Endodermal cell (in vitro differentiated cells): ENCODE data around the gene MEF2B. TPM values are rescaled to one million over a fixed set of nuclear protein-coding genes. Genes with fewer than 3 reads are reported as not detected.
A peak's percentile ranks its signal among the peaks of the same experiment; 100 is the strongest.

ENCODE experiments used
- DNase-seq: peaks from one replicate; pipeline ENCODE4 v3.0.0-alpha.2; 2017
- H3K27ac ChIP-seq: 2 replicates; pipeline ENCODE4 v1.5.1; 2013; ENCODE audit warnings: mild to moderate bottlenecking, low read depth, low read length, moderate library complexity
- H3K27me3 ChIP-seq: 2 replicates; pipeline ENCODE4 v1.6.1; 2013; ENCODE audit warnings: mild to moderate bottlenecking, low read length, moderate library complexity; ENCODE audit not compliant: insufficient read depth, control insufficient read depth, poor library complexity, severe bottlenecking
- H3K36me3 ChIP-seq: 2 replicates; pipeline ENCODE4 v1.7.0; 2013; ENCODE audit warnings: mild to moderate bottlenecking, low read length, moderate library complexity; ENCODE audit not compliant: control insufficient read depth, insufficient read depth
- H3K4me1 ChIP-seq: one replicate; pipeline ENCODE4 v1.7.0; 2013; ENCODE audit warnings: low read length; ENCODE audit not compliant: control insufficient read depth, insufficient read depth
- H3K4me3 ChIP-seq: 2 replicates; pipeline ENCODE4 v1.5.1; 2013; ENCODE audit warnings: mild to moderate bottlenecking, low read length, moderate library complexity
- H3K9ac ChIP-seq: 2 replicates; pipeline ENCODE4 v1.6.1; 2013; ENCODE audit warnings: mild to moderate bottlenecking, low read length, moderate library complexity; ENCODE audit not compliant: poor library complexity, severe bottlenecking; ENCODE audit errors: extremely low read depth
- H3K9me3 ChIP-seq: 2 replicates; pipeline ENCODE4 v1.6.1; 2013; ENCODE audit warnings: mild to moderate bottlenecking, low read length, moderate library complexity; ENCODE audit not compliant: control insufficient read depth
- H3K27ac Mint-ChIP-seq: 2 replicates; pipeline ENCODE4 v1.8.0; 2020; ENCODE audit warnings: mixed read lengths
- H3K27me3 Mint-ChIP-seq: 2 replicates; pipeline ENCODE4 v1.8.0; 2021; ENCODE audit warnings: mild to moderate bottlenecking, mixed read lengths; ENCODE audit not compliant: insufficient read depth
- H3K36me3 Mint-ChIP-seq: 2 replicates; pipeline ENCODE4 v1.8.0; 2020; ENCODE audit warnings: low read depth, mixed read lengths
- H3K4me1 Mint-ChIP-seq: 2 replicates; pipeline ENCODE4 v1.8.0; 2020; ENCODE audit warnings: mixed read lengths
- H3K4me3 Mint-ChIP-seq: 2 replicates; pipeline ENCODE4 v1.8.0; 2020; ENCODE audit warnings: mild to moderate bottlenecking, moderate library complexity, mixed read lengths
- H3K9me3 Mint-ChIP-seq: 2 replicates; pipeline ENCODE4 v1.8.0; 2020; ENCODE audit warnings: mild to moderate bottlenecking, mixed read lengths
- WGBS, 2 experiments: methylation state at CpG; one replicate each; pipeline versions ENCODE4 v1.1.5 to v1.1.7; 2013; ENCODE audit warnings: missing lambda C conversion rate in 2 of 2, mixed read lengths in 1 of 2; ENCODE audit not compliant: insufficient coverage in 1 of 2, insufficient read length in 1 of 2; 5-methylcytosine and 5-hydroxymethylcytosine counted together
- total RNA-seq, 2 donors: library from RNA; stranded (reverse); fragmentation: NEBNext Ultra II Directional in 1 of 2; extraction: Animal tissue kit (Norgen Biotek cat#: 25700) in 1 of 2; gene quantifications; 2 replicates in 1 of 2; 3 replicates in 1 of 2; pipeline ENCODE4 v1.2.1, GENCODE V29; 2021
- TF ChIP-seq, protein P1 (sequence below): fragments of 200-600 bp; sonication (generic); conservative IDR thresholded peaks from 2 replicates; pipeline ENCODE4 v1.5.0; 2021; ENCODE audit warnings: antibody characterized with exemption, mild to moderate bottlenecking

MEF2B gene
- total RNA-seq, 2 donors from 2014 or later, result 1.2 to 1.6 TPM

DNA sequence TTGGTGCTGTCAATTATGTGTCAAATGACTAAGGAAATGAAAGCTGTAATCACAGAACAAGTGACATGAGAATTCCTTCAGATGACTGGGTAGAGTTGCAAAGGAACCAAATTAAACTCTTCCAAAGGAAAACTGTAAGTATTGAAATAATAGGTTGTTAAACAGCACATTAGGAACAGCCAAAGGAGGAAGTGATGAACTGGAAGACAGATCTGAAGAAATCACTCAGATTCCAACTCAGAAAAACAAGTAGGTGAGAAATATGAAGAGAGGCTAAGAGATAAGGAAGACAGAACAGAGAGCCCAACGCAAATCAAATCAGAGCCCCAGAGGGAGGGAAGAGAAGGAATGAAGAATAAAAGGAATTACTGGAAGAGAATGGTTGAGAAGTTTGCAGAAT is 47.2 kb downstream of the MEF2B start:
- Histone ChIP-seq H3K27me3 (no peaks in the 10 kb centered on the region), H3K4me1 (no peaks in the 10 kb centered on the region), H3K27ac (no peak overlapping the region), H3K9me3 (peaks cover 18% of the 10 kb centered on the region), H3K4me3 (no peak overlapping the region), H3K36me3 (peaks cover 31% of the 10 kb centered on the region), H3K9ac (no peak overlapping the region)
- 96% methylated on average over 1 of the region's 1 CpG; no CpG with 5 or more reads in 1 of the 2 experiments for WGBS, 2 experiments
- Mint-ChIP-seq H3K4me1 (no peaks in the 10 kb centered on the region), H3K27ac (no peak overlapping the region), H3K36me3 (peaks cover 54% of the 10 kb centered on the region), H3K27me3 (no peaks in the 10 kb centered on the region), H3K9me3 (peaks cover 25% of the 10 kb centered on the region), H3K4me3 (no peak overlapping the region)
- TF ChIP-seq, protein P1, sequence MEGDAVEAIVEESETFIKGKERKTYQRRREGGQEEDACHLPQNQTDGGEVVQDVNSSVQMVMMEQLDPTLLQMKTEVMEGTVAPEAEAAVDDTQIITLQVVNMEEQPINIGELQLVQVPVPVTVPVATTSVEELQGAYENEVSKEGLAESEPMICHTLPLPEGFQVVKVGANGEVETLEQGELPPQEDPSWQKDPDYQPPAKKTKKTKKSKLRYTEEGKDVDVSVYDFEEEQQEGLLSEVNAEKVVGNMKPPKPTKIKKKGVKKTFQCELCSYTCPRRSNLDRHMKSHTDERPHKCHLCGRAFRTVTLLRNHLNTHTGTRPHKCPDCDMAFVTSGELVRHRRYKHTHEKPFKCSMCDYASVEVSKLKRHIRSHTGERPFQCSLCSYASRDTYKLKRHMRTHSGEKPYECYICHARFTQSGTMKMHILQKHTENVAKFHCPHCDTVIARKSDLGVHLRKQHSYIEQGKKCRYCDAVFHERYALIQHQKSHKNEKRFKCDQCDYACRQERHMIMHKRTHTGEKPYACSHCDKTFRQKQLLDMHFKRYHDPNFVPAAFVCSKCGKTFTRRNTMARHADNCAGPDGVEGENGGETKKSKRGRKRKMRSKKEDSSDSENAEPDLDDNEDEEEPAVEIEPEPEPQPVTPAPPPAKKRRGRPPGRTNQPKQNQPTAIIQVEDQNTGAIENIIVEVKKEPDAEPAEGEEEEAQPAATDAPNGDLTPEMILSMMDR, result no peak
- DNase-seq, result no peak

DNA sequence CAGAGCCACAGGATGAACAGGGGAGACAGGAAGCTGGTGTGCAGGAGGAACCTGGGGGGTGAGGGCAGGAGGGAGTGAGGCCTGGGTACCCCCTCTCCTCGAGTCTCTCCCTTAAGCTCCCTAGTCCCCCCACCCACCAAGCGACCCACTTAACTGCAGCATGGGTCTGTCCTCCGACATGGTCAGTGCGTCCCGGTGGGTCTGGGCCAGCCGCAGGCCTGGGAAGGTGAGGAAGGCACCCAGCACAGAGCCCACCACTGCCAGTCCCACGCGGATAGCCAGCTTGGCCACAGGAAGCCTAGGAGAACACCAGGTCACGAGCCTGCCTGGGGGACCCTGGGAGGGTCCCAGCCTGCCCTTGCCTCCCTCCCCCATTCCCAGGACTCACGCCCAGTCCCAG is 48.7 kb downstream of the MEF2B start:
- peak; percentile 50 for DNase-seq
- Mint-ChIP-seq H3K27ac (no peak overlapping the region), H3K4me3 (peak overlapping the region; percentile 33), H3K9me3 (peaks cover 25% of the 10 kb centered on the region), H3K4me1 (no peaks in the 10 kb centered on the region), H3K36me3 (peaks cover 50% of the 10 kb centered on the region), H3K27me3 (no peaks in the 10 kb centered on the region)
- no peak overlapping the region for H3K4me3 ChIP-seq
- H3K27me3 ChIP-seq, result no peaks in the 10 kb centered on the region
- peaks cover 18% of the 10 kb centered on the region for H3K9me3 ChIP-seq
- no peaks in the 10 kb centered on the region for H3K4me1 ChIP-seq
- WGBS, 2 experiments, result 90 to 100% methylated on average over 4 to 10 of the region's 10 CpGs
- TF ChIP-seq, protein P1, result no peak
- H3K27ac ChIP-seq, result no peak overlapping the region
- H3K9ac ChIP-seq, result no peak overlapping the region
- peaks cover 31% of the 10 kb centered on the region for H3K36me3 ChIP-seq

DNA sequence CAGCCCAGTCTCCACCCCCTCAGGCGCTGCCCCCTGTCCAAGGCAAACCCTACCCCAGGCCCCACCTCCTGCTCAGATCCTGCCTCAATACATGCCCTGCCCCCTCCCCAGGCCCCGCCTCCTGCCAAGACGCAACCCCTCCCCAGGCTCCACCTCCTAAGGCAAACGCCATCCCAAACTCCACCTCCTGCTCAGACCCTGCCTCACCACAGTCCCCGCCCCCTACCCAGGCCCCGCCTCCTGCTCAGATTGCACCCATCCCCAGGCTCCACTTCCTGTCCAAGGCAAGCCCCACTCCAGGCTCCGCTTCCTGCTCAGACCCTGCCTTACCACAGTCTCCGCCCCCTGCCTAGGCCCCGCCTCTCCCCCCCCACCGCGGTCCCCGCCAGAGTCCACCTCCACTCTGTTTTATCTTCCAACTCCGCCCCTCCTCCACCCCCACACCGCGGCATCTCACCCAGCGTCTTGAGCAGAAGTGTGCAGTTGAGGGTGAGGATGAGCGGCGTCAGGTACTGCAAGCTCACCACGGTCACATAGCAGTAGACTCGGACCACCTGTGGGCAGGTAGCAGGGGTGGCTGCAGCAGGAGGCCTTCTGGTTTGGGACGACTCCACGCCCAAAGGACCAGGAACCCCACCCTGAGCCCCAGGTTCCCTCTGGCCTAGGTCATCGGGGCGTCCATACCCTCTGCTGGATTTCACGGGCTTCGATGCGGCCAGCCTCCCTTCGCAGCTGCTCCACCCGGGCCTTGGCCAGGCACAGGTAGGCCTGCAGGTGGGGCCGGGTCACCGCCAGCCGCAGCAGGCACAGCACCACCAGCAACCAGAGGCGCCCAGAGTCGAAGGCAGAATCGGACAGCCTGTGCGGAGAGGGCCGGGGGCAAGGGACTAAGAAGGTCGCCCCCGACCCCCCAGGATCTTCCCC is 49.5 kb downstream of the MEF2B start:
- TF ChIP-seq, protein P1, result peak; percentile 45
- peak; percentile 100 for DNase-seq
- H3K4me1 ChIP-seq, result no peaks in the 10 kb centered on the region
- Mint-ChIP-seq H3K27me3 (no peaks in the 10 kb centered on the region), H3K27ac (no peak overlapping the region), H3K36me3 (peaks cover 46% of the 10 kb centered on the region), H3K4me3 (peak overlapping the region; percentile 33), H3K9me3 (peaks cover 22% of the 10 kb centered on the region), H3K4me1 (no peaks in the 10 kb centered on the region)
- peaks cover 18% of the 10 kb centered on the region for H3K9me3 ChIP-seq
- 70 to 98% methylated on average over 11 to 36 of the region's 39 CpGs for WGBS, 2 experiments
- H3K27me3 ChIP-seq, result no peaks in the 10 kb centered on the region
- H3K36me3 ChIP-seq, result peaks cover 31% of the 10 kb centered on the region
- no peak overlapping the region for H3K27ac ChIP-seq
- no peak overlapping the region for H3K9ac ChIP-seq
- no peak overlapping the region for H3K4me3 ChIP-seq
